ENCODE results near the gene NTN4.
"Not testable (repeated sequence)": the region's sequence is repeated elsewhere in the genome, so short reads cannot be mapped to it uniquely, and the experiment has no call there.

Gene NTN4

DNA sequence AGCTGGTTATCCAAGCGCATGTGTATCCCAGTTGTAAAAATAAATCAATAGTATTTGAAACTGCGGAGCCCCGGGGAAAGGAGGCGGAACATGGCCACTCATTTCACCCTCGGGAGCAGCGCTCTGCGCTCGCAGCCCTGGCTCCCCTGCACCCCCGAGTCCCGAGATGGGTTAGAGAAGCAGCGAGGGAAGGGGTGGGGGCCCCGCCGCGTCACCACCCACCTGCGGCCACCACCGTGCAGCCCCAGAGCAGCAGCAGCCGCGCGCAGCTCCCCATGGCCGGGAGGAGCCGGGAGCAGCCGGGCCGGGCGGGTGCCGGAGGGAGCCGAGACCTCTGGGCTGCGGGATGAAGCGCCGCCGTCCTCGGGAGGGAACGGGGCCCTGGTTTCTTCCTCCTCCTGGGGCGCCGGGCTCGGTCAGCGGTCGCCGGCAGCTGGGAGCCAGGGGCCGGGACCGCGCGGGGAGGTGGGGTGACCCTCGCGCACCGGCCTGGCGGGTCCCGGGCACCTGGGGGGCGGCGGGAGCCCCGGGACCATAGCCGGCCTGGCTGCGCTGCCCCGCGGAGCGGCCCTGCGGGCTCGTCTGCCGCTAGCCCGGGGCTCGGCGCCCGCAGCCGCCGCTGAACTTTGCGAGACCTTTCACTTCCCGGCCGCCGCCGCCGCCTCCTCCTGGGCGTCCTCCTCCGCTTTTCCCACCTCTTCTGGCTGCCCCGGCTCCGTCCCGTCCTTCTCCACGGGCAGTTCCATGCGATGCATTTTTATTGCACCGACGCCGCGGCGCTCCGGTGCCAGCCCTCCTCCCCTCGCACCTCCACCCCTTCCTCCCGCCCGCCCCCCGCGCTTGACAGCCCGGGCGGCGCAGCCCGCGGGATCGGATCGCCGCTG is at the start of gene NTN4:
NTN4 (minus strand) TSS at position 732 of the 884 bp plus-strand sequence; CDS start at position 277, 455 bp downstream.
- no peak for DNase-seq (ENCODE audit: low read depth in 2 of 2)

DNA sequence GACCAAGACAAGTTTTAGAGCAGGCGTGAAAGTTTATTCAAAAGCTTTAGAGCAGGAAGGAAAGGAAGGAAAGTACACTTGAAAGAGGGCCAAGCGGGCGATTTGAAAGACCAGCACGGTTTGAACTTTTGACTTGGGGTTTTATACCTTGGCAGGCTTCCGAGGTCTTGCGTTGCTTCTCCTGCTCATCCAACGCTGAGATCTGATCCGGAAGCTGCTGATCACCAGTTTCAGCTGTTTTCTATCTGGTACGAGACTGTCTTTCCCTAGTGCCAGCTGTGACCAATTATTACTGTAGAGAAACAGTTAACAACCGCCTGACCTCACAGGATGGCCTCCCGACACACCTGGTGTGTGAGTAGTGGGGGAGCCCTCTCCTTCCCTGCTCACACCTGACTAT is 47.6 kb upstream of the NTN4 start:
- DNase-seq (ENCODE audit: low read depth in 2 of 2) = no peak

DNA sequence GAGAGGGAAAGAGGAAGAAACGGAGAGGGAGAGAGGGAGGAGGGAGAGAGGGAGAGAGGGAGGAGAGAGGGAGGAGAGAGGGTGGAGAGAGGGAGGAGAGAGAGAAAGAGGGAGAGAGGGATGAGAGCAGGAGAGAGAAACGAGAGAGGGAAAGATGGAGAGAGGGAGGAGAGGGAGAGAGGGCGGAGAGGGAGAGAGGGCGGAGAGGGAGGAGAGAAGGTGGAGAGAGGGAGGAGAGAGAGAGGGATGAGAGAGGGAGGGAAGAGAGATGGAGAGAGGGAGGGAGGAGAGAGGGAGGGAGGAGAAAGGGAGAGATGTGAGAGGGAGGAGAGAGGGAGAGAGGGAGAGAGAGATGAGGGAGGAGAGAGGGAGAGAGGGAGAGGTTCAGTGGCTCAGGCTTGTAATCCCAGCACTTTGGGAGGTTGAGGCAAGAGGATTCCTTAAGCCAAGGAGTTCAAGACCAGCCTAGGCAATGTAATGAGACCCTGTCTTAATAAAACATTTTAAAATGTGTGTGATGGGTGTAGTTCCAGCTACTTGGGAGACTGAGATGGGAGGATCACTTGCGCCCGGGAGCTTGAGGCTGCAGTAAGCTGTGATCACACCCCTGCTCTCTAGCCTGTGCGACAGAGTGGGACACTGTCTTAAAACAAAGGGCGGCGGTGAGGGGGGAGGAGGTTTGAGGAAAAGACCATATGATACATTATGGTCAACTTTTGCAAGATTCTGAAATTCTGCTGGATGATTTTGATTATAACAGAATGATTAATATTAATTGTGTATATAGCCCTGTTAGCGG is 46.9 kb upstream of the NTN4 start:
- no peak for DNase-seq (ENCODE audit: low read depth in 2 of 2)

DNA sequence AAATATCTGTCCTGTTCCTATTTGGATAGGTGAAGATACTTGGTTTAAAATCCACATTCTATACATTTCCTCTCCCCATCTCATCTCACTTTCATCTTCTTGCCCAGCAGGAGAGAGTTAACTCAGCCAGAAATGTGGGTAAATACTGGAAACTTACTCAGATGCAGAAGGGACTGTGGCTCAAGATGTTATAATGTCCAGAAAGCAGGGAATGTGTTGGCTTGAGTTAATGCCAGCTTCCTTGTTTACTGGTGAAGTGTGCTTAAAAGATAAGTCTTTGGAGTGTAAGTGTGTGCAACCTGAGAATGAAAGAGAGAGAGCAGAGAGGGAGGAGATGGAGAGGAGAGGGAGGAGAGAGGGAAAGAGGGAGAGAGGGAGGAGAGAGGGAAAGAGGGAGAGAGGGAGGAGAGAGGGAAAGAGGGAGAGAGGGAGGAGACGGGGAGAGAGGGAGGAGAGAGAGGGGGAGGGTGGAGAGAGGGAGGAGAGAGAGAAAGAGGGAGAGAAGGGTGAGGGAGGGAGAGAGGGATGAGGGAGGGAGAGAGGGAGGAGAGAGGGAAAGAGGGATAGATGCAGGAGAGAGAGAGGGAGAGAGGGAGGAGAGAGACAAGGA is 46.2 kb upstream of the NTN4 start:
- DNase-seq (ENCODE audit: low read depth in 2 of 2) = no peak

DNA sequence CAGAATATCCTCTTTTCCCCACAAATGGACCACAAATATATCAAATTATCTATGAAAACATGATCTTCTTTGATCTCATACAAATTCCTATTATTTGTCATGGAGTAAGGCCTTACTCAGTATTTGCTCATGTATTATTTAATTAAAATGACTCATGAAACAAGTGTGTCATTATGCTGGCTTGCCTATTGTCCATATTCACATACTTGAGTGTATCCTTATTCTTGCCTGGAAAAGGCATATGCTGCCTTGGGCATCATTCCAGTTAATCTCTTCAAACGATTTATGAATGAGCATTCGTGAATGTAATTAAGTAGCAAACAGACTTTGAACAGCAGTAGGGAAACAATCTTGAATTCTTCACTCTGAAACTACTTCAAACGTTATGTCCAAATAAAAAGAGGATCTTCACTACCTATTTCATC is 45.6 kb upstream of the NTN4 start:
- no peak for DNase-seq (ENCODE audit: low read depth in 2 of 2)

DNA sequence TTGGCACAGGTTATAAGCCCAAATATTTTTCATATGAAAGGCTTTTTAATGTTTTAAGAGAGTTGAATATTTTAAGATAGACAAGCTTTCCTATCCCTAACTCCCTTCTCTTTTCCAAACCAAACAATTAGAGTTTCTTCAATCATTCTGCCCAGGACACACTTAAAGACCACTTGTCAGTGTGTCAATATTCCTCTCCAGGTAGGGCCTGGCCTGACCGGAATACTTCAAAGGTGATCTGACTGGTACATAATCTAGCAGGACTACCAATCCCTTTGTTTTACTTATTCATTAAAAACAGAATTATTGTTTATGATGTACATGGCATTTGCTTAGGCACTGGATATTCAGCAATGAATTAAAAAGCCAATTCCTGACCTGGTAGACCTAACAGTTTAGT is 44.0 kb upstream of the NTN4 start:
- DNase-seq (ENCODE audit: low read depth in 2 of 2) = no peak

DNA sequence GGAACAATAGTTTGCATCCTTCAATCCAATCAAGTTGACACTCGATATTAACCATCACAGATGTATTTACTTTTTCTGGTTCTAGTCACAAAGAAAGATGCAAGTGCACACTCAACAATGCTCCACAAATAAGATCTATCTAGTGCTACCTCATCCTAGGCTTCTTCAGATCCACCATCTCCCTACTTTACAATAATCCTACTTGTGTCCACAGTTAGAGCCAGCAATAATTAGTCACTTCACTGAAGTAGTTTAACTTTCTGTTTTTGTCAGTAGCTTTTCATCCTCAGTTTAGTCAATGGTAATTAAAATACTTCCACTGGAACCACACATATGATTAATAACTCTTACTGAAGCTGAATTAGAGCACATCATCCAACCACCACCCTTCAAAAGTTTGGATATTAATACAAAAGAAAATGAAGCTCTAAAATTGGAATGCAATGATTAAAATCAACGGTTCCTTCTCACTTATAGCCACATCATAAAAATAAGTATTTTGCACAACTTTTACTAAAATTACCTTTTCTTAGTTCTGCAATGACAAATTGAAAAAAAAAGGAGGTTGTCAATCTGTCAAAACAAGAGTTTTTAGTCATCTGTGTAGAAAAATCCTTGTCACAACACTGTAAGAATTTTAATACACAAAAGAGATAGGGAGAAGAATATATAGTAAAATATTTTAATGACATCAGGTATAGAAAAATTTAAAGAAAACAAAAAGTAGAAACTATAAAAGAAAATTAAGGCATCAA is 39.9 kb upstream of the NTN4 start:
- no peak for DNase-seq (ENCODE audit: low read depth in 2 of 2)

DNA sequence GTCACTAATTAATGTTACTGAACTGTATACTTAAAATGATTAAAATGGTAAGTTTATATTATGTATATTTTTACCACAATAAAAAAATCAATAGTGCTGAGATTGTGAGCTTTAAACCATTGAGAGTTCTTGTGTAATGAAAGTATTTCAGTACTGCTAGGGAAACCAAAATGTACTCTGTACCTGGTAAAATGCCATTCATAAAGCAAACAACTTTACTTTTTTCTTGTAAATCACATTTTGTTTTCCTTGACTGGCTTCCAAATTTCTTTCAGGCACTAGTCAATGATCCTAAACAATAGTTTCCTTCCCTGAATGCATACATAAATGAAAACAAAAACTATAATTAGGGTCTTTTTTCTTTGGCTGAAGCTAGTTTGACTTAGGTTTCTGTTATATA is 38.8 kb upstream of the NTN4 start:
- DNase-seq (ENCODE audit: low read depth in 2 of 2) = no peak

DNA sequence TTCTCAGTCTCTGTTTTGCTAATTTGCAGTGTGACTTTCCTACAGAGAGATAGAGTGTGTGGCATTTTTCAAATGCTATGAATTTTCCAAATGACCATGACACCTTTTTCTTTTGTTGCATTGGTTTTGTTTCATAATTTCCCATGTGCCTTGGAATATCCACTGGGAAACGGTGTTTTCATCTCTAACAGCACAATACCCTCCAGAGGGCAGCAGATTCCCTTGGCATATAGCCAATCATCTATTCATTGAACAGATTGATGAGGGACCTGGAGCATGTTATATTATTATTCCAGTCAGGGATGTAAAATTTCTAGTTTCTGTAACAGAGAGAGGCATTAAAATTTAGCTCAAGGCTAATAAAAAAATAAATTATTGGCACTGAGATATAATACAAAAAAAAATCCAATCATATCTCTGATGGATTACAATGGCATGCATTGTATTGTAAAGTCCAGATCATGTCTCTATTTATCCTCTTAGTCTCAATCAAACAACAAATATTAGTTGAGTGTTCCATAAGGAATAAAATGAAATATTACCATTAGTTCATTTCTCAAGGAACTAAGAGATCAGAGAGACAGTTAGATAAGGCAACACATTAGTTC is 29.6 kb upstream of the NTN4 start:
- DNase-seq (ENCODE audit: low read depth in 2 of 2) = no peak

DNA sequence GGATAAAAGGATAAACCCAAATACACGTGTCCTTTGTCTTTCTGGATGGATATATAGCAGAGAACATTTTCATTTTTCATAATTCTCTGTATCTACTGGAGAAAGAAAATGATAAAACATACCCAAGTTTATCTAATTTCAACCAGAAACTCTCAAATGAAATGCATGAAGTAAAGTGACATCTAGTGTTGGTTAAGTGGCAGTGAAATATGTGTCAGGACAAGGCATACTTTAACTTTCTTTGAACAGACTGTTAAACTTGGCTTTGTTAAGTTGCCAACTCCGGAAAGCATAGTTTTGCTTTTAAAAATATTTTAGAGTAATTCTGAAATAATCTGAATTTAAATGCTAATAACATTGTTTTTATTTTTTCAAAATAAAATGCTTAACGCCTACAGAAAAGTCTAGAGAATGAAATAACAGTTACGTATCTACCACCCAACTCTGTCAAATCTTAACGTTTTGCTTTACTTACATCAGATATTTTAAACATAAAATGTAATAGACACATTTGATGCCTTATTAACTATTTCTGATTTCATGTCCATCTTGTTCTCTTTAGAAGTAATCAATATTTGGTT is 25.2 kb upstream of the NTN4 start:
- no peak for DNase-seq (ENCODE audit: low read depth in 2 of 2)

DNA sequence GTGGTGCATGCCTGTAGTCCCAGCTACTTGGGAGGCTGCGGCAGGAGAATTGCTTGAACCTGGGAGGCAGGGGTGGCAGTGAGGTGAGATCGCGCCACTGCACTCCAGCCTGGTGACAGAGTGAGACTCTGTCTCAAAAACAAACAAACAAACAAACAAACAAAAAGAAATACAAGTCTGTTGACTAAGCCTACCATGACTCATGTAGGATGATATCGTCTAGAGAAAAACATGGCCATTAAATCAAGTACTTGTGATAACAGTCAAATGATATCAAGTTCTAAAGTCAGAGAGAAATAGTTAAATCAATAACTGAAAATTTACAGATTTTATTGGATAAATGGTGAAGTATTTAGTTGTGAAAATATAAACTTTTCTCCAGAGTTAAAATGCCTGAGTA is 21.6 kb upstream of the NTN4 start:
- not testable (repeated sequence) for DNase-seq (ENCODE audit: low read depth in 2 of 2)

DNA sequence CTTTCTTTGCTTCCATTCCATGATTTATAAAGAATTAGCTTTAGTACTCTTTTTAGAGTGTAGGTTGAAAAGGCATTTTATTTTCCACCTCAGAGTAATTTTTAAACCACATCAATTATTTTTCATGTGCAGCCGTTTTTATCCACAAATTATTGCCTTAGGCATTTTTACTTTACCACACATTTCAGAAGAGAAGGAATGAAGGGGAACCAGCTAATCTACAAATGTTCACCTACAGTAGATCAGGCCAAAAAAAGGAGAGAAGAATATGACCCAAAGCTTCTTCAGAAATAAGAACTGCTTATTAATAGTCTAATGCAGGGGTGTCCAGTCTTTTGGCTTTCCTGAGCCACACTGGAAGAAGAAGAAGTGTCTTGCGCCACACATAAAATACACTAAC is 19.8 kb upstream of the NTN4 start:
- no peak for DNase-seq (ENCODE audit: low read depth in 2 of 2)

DNA sequence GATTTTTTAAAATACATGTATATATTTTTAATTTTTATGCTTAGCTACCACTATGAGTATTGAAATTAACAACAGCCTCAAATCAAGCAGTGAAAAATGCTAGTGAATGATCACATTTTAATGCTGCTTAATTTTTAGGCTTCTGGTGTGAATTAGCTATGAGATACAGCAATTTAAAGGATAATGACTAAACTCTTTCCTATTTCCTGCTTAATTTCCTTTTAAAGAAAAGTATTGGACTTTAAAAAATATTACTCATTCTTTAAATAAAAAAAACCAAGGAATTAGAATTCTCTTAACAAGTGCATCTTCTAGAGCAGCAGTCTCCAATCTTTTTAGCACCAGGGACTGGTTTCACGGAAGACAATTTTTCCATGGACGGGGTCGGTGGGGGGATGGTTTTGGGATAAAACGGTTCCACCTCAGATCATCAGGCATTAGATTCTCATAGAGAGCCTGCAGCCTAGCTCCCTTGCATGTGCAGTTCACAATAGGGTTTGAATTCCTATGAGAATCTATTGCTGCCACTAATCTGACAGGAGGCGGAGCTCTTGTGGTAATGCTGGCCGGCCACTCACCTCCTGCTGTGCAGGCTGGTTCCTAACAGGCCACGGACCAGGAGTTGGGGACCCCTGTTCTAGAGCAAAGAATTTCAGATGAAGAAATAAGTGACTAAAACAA is 18.6 kb upstream of the NTN4 start:
- DNase-seq (ENCODE audit: low read depth in 2 of 2) = no peak

DNA sequence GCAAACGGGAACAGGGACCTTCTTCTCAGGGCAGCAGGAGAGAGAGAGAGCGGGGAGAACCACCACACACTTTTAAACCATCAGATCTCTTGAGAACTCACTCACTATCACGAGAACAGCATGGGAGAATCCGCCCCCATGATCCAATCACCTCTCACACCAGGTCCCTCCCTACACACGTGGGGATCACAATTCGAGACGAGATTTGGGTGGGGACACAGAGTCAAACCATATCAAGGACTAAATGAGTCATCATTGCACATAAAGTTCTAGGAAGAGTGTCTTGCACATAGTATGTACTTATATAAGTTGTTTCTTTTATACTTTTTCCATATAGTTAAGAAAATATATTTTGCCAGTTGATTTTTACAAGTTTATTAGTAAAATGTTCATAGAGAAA is 17.6 kb upstream of the NTN4 start:
- no peak for DNase-seq (ENCODE audit: low read depth in 2 of 2)

DNA sequence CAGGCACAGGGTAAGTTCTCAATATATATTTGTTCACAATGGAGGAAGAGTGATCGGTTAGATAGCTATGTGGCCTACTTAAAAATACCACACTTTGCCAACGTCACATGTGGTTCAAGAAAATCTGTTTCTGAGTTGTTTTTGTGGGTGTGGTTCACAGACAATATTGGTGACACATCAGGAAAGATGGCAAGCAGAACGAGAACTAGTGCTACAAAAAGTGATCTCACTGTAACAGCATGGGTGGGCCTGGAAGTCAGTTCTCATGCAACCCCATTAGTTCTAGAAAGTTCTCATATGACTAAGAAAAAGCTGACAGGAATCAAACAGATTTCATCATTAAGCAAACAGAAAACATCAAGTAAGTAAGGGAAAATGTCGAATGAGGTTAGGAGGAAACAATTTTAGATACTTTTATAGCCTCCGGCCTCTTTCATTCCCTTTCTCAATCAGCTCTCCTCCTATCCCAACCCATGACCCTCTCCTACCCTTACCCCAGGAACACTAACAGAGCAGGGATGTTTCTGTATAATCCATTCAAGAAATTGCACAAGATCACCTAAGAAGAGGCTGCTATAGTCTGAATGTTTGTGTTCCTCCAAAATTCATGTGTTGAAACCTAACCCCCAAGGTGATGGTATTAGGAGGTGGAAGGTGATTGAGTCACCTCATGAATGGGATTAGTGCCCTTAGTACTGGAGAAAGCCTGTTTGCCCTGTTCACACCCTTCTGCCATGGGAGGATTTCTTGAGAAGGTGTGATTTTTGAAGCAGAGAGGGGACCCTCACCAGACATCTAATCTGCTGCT is 15.5 kb upstream of the NTN4 start:
- DNase-seq (ENCODE audit: low read depth in 2 of 2) = no peak

DNA sequence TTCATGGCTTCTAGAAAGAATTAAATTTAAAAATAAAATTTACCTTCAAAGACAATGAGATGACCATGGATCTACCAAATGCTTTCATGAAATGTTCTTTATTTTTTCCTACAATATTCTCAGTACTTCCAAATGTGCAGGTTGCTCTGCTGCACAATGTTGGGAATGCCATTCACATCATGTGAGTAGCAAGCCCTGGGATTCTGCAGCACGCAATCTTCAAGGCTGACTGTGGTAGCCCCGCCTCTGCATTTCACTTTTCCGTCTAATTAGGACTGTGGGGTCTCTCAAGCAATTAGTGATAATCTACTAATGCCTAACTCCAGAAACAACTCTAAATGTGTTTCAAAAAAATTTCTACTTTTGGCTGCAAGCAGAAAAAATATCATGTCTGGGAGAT is 13.7 kb upstream of the NTN4 start:
- DNase-seq (ENCODE audit: low read depth in 2 of 2) = no peak

DNA sequence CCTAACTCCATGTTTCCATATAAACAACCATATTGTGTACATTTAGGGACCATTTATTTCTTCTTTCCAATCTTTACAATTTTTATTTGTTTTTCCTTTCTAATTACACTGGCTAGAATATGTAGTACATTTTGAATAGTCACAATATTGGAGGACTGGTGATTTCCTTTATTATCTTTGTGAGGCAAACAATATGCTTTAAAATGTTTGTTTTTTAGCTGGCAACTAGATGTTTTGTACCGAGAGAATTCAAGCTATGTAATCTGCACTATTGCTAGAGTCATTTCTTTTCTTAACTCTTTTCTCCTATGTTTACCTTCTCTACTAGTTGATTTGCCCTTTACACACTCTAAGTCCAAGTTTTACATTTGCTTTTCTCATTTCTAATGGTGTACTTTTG is 13.3 kb upstream of the NTN4 start:
- no peak for DNase-seq (ENCODE audit: low read depth in 2 of 2)

DNA sequence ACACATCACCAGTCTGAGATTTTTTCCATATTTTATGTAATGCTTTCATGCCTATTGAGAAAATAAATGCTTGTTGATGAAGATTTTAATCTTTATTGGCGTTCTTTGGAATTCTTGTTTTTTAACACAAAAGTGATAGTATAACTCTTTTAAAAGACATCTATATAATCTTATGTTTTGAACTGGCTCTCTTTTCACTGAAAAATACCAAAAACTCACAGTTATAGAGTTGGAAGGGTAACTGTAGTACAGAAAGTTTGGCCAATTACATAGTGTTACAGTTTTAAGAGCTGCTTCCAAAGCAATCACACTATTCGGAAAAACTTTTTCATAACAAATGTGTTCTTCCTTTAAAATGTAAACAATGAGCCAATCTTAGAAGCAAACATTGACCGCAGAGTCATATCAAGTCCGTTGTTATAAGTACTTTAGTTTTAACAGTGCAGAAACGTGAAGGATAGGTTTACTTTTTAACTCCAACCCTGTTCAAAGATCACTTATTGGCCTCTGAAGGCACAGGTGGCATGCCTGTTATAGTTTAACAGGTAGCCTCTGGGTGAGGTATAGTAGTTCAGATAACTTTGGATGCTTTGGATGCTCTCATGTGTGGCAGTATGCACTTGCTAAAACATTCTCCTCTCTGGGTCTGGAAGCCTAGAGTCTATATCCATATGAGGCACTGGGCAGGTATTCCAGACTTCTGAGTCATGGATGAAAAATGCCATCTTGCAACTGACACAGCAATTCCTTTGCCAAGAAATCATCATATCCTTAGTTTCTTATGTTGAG is 12.1 kb upstream of the NTN4 start:
- DNase-seq (ENCODE audit: low read depth in 2 of 2) = no peak

DNA sequence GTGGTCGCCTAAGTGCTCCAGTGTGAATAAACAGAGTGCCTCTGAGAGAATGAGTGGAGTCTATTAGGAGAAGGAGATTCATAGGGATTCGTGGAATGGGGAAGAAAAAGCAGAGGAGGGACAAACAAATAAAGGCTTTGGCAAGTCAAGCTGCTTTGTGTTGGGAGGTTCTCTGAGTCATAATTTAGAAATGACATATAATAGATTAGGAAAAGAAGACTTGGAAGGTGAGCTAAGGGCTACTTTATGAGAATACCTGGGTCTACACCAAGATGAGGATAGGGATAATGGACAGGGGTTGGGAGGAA is 6.4 kb upstream of the NTN4 start:
- no peak for DNase-seq (ENCODE audit: low read depth in 2 of 2)

Measured in stimulated activated CD8-positive, alpha-beta memory T cell treated with anti-CD3 and anti-CD28 coated beads, Interleukin-2, amount 100 ng/mL, for 1 hour (primary cell).